IPS DF 4.7 (cell line): ENCODE results near the gene RELT.
A peak's percentile ranks its signal among the peaks of the same experiment; 100 is the strongest.

Experiments
- DNase-seq: peaks from one replicate; pipeline ENCODE4 v3.0.0-alpha.2; 2013; ENCODE audit warnings: low spot score; ENCODE audit errors: extremely low read depth

The RELT gene

GRCh38 chr11:73390601-73391565 is 14.7 kb downstream of the RELT start:
- no peak for DNase-seq

- DNase-seq = no peak
Observed at GRCh38 chr11:73391665-73392064, 15.5 kb downstream of the RELT start.

- no peak for DNase-seq
Observed at GRCh38 chr11:73392108-73393010, 16.2 kb downstream of the RELT start.

- DNase-seq = no peak
Observed at GRCh38 chr11:73393011-73393380, 16.8 kb downstream of the RELT start.

- DNase-seq = peak; percentile 58
Observed at GRCh38 chr11:73393479-73394415, 17.5 kb downstream of the RELT start.

GRCh38 chr11:73394416-73395296 is 18.5 kb downstream of the RELT start:
- no peak for DNase-seq

GRCh38 chr11:73395297-73396208 is 19.4 kb downstream of the RELT start:
- DNase-seq = no peak

GRCh38 chr11:73396251-73396930 is 20.2 kb downstream of the RELT start:
- DNase-seq = no peak

GRCh38 chr11:73396985-73397384 is 20.8 kb downstream of the RELT start:
- DNase-seq = no peak

GRCh38 chr11:73397468-73398131 is 21.4 kb downstream of the RELT start:
- no peak for DNase-seq

GRCh38 chr11:73398132-73398526 is 21.9 kb downstream of the RELT start:
- no peak for DNase-seq

- no peak for DNase-seq
Observed at GRCh38 chr11:73398721-73399120, 22.5 kb downstream of the RELT start.

- DNase-seq = no peak
Observed at GRCh38 chr11:73399159-73399590, 23.0 kb downstream of the RELT start.

GRCh38 chr11:73399636-73400035 is 23.4 kb downstream of the RELT start:
- DNase-seq = no peak

GRCh38 chr11:73400293-73400692 is 24.1 kb downstream of the RELT start:
- DNase-seq = no peak

- no peak for DNase-seq
Observed at GRCh38 chr11:73401217-73401923, 25.2 kb downstream of the RELT start.
